AG09309 (cell line): ENCODE data around the gene ZBP1.

Experiments used
- DNase-seq: peaks from one replicate; pipeline ENCODE4 v3.0.0-alpha.2; 2010; ENCODE audit warnings: low read depth
- H3K4me3 ChIP-seq: 2 replicates; pipeline ENCODE4 v1.5.1; 2011; ENCODE audit warnings: mild to moderate bottlenecking, low read depth, low read length, moderate library complexity; ENCODE audit not compliant: control insufficient read depth
- TF ChIP-seq, protein P1 (sequence below): IDR thresholded peaks from 2 replicates; pipeline ENCODE4 v1.5.1; 2011; ENCODE audit warnings: mild to moderate bottlenecking, low read depth, low read length, inconsistent platforms; ENCODE audit not compliant: insufficient read depth, control insufficient read depth; ENCODE audit errors: missing control alignments

The ZBP1 gene

DNA sequence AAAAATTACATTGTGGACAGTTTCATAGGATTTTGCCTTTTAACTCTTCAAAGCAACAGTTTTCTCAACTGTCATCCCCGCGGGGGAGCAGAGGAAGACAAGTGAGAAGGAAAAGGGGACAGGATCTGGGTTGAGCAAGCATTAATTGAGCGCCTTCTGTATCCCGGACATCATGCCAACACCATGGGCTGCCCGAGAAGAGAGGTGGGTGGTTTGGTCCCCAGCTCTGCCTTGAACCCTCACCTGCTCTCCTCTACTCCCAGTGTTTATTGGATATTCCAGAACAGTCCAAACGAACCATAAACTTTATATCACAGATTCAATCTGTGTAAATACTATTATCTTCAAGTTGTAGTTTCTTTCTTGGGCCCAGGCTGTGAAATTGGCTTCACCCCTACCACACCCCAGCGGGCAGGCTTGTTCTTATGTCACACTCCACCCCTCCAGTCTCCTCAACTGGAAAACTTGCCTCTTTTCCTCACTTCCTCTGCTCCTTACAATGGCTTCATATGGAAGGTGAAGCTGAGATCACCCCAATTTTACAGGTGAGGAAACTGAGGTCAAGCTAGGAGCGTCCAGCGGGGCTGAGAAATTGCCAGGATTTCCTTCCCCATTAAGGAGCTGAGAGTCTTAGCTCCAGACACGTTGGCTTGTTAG lies 53.3 kb downstream of the ZBP1 start:
- no peak overlapping the region for H3K4me3 ChIP-seq
- TF ChIP-seq, protein P1, sequence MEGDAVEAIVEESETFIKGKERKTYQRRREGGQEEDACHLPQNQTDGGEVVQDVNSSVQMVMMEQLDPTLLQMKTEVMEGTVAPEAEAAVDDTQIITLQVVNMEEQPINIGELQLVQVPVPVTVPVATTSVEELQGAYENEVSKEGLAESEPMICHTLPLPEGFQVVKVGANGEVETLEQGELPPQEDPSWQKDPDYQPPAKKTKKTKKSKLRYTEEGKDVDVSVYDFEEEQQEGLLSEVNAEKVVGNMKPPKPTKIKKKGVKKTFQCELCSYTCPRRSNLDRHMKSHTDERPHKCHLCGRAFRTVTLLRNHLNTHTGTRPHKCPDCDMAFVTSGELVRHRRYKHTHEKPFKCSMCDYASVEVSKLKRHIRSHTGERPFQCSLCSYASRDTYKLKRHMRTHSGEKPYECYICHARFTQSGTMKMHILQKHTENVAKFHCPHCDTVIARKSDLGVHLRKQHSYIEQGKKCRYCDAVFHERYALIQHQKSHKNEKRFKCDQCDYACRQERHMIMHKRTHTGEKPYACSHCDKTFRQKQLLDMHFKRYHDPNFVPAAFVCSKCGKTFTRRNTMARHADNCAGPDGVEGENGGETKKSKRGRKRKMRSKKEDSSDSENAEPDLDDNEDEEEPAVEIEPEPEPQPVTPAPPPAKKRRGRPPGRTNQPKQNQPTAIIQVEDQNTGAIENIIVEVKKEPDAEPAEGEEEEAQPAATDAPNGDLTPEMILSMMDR: no peak
- no peak for DNase-seq

DNA sequence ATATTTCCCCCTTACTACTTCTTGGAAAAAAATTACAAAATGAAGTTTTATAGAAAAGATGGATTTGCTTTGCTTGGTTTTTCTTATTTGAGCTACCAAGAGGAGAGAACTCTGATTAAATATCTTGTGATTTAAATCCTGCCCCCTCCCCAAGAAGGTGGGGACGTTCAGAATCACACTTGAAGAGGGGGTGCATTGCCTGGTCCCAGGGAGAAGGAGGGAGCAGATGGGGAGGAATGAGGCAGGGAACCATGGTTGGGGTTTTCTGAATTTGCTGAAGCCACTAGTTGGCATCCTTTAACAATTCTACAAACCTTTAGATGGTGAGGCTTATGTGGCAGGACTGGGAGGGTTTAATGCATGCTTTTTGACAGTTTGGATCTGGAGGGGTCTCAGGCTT lies 53.8 kb downstream of the ZBP1 start:
- H3K4me3 ChIP-seq: no peak overlapping the region
- DNase-seq: no peak
- TF ChIP-seq, protein P1: no peak

DNA sequence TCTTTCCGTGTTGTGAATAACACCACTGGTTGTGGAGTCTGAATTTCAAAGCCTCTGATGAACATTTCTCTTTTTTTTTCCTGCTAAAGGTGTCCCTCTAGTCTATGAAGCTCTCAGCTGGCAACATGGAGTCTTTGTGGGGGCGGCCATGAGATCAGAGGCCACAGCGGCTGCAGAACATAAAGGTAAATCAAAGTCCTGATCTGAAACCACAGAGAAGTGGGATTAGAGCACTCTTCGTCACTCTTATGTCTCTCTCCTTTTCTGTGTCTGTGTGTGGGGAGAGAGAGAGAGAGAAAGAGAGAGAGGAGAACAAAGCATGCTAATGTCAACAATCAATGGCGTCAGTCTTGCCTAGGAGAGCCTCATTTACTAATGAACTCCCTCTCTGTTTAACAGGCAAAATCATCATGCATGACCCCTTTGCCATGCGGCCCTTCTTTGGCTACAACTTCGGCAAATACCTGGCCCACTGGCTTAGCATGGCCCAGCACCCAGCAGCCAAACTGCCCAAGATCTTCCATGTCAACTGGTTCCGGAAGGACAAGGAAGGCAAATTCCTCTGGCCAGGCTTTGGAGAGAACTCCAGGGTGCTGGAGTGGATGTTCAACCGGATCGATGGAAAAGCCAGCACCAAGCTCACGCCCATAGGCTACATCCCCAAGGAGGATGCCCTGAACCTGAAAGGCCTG lies 55.1 kb downstream of the ZBP1 start:
- DNase-seq: no peak
- TF ChIP-seq, protein P1: no peak
- H3K4me3 ChIP-seq: no peak overlapping the region

DNA sequence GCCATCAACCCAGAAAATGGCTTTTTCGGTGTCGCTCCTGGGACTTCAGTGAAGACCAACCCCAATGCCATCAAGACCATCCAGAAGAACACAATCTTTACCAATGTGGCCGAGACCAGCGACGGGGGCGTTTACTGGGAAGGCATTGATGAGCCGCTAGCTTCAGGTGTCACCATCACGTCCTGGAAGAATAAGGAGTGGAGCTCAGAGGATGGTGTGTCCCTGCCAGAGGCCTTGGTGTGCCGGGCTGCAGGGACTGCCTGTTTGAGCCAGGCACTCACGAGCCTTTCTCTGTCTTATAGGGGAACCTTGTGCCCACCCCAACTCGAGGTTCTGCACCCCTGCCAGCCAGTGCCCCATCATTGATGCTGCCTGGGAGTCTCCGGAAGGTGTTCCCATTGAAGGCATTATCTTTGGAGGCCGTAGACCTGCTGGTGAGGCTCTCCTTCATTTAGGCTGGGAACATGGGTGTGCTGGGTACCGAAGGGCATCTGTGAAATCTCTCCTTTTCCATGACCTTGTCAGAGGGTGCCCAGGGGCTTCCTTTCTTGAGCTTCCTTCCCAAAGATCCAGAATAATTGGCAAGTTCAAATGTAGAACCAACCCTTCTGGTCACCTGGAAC lies 55.9 kb downstream of the ZBP1 start:
- H3K4me3 ChIP-seq: no peak overlapping the region
- DNase-seq: no peak
- TF ChIP-seq, protein P1: no peak

DNA sequence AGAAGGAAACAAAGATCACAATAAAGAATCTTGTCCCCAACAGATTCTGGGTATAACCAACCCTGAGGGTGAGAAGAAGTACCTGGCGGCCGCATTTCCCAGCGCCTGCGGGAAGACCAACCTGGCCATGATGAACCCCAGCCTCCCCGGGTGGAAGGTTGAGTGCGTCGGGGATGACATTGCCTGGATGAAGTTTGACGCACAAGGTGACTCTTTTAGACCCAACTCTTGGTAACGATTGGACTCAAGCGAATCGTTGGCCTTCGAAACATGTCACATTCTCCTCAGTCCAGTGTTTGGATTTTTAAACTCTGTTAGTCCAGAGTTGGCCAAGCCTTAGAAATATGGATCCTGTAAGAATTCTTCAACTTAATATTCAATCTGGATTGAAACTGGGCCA lies 56.7 kb downstream of the ZBP1 start:
- DNase-seq: no peak
- TF ChIP-seq, protein P1: no peak
- no peak overlapping the region for H3K4me3 ChIP-seq

DNA sequence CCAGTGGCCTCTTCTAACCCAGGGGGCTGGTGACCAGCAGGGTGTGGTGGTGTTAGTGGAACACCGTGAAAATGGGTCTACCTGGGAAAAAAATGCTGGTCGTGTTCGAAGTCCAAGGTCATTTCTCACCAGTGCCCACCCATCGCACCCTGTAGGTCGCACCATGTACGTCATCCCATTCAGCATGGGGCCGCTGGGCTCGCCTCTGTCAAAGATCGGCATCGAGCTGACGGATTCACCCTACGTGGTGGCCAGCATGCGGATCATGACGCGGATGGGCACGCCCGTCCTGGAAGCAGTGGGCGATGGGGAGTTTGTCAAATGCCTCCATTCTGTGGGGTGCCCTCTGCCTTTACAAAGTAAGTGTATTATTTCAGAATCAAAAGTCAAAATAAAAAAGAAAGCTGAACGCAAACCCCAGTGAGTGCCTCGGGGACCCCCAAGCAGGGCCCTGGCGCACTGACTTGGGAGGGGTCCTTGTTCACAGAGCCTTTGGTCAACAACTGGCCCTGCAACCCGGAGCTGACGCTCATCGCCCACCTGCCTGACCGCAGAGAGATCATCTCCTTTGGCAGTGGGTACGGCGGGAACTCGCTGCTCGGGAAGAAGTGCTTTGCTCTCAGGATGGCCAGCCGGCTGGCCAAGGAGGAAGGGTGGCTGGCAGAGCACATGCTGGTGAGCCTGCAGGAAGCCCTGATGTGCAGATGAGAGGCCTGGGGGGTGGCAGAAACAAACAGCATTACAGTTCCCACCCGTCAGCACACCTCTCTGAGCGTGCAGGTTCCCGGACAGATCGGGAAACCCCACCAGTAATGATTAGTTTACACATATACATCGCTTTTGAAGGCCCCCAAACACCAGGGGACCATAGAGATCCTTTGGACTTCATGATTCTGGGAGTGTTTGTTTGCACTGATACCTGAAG lies 57.4 kb downstream of the ZBP1 start:
- DNase-seq: no peak
- TF ChIP-seq, protein P1: no peak
- H3K4me3 ChIP-seq: no peak overlapping the region
